ENCODE measurements around the gene PREX1.

Gene PREX1

DNA sequence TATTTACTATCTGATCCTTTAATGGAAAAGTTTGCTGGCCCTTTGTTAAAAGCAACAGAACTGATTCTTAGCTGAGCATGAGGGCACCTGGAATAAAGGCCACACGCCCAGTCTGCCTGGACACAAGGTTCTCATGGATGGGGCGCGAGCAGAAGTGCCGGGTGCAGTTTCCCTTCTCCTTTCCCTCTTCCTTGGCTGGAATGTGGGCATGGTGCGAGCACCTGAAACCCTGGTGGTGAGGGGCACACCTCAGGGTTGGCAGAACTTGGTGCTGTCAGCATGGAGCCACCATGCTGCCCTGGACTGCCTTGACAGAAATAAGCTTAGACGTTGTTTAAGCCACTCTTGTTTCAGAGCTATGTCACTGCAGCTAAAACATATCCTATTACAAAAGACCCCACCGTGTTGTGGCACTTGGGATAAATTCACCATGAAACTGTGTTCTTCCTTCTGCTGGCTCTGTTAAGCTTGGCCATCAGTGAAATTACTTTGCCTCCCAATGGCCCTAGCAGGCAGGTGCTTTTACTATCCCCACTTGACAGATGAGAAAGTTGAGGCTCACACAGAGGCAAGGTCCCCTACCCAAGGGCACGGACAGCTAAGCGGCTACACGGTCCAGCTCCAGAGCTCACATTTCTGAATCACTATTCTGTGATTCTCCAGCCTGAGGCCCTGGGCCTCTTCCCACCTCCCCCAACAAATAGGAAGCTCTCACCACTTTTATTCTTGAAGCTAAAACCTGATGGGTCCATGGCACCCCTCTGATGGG lies 115.9 kb downstream of the PREX1 start:
- no peak for DNase-seq

DNA sequence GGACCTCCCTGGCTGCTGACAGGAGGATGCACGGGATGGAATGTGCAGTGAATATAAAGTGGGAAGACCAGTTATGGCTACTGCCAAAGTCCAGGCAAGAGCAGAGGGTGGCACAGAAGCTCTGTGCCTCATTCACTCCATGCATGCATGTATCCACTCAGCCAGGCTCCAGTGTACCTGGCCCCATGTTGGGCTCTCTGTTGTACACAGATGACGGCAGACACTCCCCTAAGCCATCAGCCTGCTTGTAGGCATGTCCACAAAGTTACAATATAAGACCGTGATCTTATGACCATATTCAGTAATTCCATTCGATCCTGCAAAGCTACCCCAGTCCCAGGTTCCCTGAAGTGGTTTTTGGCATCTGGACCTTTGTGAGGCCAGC lies 116.8 kb downstream of the PREX1 start:
- no peak for DNase-seq

DNA sequence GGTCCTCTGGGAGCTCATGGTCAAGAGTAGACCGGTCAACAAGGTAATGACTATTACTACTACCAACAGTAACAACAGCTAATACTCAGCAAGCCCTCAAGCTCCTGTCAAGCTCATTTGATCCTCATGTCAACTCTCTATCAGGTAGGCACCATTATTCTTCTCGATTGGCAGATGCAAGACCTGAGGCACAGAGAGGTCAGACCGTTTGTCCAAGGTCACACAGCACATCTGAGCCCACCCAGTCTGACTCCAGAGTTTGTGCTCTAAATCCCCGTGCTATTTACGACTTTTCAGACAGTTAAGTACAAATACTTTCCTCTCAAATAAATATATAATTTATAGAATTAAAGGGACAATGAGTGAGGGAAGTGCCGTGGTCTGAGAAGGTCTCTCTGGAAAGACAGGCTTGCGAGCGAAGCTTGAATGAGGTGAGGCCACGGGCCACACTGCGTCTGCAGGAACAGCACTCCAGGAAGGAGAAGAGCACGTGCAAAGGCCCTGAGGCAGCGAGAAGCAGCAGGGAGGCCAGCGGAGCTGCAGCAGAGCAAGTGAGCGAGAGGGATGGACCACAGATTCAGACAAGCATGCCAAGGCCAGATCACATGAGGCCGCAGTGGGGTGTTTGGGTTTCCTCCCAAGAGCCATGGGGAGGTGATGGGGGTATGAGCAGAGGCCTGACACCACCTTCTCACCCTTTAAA lies 117.3 kb downstream of the PREX1 start:
- DNase-seq: no peak

DNA sequence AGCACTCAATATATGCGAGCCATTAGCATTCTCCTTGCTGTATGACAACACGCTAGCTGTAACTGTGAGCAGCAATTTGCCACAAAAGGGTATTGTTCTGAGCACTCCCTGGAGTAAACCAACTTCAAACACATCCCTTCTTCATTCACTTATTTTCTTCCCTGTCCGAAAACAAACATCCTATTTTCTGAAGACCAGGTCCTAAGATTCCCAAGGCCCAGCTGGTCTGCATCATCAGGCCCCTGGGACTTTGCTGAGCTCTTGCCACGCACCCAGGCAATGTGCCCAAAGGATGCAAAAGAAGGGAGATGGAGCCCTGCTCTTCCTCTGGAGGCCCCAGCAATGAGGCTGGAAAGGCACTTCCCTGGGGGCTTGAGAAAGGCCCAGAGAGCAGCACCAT lies 118.1 kb downstream of the PREX1 start:
- no peak for DNase-seq

DNA sequence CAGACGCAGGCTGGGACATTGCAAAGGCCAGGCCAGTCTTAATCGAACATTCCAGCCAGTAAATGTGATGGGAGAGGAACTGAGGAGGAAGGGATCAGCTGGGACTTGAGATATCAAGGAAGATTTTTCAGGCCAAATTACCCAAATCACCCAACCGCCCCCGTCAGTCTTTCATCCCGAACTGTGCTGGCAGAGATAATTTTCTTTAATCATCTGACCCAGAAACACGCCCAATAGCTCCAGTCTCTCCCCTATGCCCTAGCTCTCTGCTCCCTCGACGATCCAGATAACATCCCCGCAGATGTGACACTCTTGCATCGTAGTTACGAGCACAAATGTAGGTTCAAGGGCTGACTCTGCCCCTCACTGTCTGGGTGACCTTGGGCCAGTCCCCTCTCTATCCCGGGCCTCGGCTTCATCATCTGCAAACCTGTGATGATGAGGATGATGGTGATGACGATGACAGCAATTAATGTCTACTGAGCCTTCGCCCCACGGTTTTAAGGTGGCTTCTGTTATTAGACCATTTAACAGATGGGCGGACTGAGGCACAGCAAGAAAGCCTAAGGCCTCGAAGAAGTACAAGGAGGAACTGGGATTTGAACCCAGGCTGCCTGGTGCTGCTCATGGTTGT lies 118.6 kb downstream of the PREX1 start:
- DNase-seq: no peak

DNA sequence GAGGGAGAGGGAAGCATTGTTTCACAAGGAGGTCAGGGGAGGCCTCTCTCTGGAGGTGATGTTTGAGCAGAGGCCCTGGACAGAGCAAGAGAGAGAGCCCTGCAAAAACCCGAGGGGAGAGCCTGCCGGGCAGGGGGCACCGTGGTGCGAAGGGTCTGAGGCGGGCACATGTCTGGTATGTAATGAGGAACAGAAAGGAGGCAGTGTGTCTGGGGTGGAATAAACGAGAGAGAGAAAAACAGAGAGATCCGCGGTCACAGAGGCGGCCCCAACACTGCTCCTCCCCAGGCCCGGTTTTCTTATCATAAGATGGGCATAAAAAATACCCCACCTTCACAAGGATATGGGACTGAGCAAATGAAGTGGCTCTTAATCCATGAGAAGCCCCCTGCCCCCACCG lies 119.2 kb downstream of the PREX1 start:
- DNase-seq: no peak

DNA sequence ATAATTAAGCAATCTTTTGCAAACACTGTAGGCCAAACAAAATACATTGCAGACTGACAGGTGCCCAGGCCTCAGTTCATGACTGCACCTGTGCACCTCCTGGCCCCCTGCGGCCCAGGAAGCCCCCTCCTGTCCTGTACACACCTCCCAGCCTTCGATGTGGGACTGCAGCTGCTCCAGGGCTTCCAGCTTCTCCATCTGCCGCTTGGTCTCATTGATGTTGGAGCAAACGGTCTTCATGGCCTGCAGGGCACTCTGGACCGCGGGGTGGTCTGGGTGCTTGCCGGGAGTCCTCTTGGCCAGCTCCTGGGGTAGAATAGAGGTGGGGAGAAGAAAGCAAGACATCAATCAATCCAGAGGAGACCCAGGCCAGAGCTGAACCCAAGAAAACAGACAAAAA lies 119.7 kb downstream of the PREX1 start:
- no peak for DNase-seq

DNA sequence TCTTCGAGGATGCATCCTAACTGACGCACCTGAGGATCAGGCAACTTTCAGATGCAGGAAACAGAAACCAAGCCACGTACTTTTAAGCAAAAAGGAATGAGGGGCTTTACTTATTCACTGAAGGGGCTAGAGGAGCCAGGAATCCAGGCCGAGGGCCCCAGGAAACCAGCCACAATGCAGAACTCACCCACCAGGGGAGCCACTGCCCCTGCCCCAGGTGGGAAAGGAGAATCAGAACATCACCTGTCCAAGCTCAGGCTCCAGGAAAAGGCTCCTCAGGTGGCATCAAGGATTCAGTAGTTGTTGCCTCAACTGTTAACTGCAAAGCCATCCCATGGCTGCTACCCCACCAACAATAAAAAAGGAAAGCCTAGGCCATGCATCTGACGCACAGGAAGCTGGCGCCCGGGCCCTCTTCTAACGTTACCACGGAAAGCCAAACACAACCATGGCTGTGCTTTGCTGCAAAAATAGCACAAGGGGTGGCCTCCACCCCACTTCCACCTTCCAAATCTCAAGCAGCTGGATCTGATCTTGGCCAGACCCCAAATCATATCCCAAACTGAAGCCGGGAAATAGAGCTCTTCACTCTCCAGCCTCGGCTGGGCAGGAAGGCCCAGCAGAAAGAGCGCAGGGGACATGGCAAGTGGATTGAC lies 121.0 kb downstream of the PREX1 start:
- DNase-seq: no peak

DNA sequence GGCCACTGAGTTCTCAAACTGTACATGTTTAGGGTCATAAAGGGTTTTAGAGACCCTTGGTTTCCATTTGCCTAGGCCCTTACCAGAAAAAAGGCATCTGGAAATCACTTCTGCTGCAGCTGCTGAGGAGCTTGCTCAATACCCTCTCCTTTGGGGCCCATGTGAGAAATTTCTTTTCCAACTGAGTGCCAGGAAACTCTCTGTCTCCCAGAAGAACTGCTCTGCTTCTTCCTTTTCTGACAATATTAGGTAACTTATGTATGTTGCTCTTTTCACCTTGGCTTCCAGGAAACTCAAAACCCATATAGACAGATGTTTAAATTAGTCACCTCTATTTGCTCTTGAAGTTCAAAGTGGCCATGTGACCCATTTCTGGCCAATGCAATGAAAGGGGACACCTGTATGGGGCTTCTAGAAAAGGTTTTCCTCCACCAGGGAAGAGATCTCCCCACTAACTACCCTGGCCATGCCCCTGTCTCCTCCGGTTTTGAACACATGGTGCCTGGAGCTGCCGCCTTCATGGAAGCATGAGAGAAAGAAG lies 121.6 kb downstream of the PREX1 start:
- DNase-seq: no peak

DNA sequence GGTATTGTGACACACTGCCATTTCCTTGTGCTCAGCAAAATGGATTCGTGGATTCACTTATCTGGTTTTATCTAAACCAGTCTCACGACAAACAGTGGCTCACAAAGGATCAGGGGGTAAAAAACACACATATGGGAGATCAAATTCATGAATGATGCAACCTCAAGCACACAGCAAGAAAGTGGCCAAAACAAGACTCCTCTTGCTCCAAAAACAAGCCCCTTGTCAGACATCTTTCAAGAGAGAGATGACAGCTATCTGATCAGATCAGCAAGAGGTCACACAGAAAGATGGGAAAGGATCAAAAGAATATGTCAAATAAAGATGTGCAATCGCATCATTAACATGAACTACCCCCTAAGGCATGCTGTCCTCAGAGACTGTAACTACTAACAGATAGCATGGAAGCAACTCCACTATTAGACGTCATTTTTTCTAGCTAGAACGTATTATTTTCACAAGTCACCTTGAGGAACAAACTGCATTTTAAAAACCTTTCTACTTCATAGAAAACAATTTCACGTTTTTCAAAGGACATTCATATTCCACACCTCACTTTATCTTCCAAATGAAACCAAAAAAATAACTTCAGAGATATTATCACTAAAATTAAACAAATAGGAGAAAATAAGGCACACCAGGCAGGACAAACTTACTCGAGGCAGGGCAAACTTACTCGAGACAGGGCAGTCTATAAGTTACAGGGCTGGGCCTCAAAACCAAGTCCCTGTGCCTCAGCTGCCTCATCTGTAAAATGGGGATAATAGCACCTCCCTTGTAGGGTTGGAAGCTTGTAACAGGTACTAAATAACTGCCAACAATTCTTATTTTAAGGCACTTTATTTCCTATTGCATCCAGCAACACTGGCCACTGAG lies 122.3 kb downstream of the PREX1 start:
- no peak for DNase-seq

DNA sequence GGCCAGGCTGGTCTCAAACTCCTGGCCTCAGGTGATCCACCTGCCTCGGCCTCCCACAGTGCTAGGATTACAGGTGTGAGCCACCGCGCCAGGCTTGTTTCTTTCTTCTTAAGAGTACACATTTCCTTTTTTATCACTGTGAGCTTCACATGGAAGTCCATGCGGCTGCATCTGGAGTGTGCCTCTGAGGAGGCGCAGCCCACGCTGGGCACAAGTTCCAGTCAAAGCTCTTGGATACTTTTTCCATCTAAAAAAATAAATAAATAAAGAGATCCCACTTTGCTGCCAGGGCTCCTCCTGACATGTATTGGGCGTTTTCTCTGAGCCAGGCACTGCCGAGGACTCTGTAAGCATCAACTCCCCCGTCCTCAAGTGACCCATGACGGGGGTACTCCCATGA lies 123.0 kb downstream of the PREX1 start:
- no peak for DNase-seq

DNA sequence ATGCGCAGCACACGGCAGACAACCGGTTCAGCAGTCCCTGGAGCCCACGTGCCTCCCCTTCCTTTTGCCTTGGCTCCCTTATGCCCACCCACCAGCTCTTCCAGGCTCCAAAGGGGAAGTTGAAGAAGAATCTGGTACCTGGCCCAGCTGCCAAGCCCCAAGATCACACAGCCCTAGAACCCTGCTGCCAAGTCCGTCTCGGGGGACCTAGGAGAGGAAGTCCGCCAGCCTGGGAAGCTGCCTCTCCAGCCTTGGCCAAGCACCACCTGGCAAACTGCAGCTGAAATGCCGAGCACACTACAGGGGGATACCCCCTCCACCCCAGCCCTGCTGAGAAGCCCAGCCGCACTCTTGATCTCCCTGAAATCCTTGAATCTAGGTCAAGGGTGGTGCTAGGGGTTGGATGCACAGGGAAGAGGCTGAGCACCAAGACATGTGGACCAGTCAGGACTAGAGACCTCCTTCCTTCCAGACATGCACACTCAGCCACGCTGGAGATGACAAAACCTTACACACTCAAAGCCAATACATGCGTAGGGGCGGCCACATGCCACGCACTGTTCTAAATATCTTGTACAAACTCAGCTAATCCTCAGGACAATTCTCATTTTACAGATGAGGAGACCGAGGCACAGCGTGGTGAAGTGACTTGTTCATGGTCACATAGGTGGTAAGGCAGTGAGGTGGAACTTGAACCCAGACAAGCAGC lies 124.1 kb downstream of the PREX1 start:
- no peak for DNase-seq

DNA sequence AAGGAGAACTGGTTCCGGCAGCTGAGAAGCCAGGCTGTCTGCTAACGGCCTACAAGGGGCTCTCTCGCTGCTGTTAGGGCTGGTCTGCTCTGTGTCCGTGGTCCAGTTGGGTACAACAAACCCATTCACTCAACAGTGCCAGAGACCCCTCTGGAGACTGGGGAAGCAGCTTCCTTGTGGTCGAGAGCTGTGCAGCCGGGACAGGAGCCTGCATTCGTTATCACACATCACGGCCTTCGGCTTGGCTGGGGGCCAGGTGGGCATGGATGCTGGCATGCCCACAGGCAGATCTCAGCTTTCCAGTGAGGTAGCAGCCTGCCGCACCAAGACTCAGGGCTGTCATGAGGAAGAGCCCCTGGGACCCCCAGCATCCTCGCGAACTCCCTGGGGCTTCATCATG lies 124.7 kb downstream of the PREX1 start:
- DNase-seq: no peak

DNA sequence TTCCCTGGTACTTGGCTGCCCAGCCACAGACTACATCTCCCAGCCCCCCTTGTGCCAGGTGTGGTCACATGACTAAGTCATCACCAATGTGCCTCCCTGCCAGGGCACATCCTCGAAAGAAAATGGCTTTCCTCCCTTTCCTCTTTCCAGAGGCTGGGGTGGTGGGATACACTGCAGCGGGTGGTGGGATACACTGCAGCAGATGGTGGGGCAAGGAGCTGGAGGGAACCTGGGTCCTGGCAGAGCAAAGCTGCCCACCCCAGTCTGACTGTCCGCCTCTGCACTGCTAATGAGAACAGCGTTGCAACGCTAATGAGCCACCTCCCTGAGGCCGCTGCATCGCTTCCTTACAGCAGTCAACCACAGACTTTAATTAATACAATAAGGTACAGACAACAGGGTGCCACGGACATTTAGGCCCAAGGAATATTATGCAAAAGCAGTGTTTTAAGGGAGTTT lies 125.3 kb downstream of the PREX1 start:
- no peak for DNase-seq

DNA sequence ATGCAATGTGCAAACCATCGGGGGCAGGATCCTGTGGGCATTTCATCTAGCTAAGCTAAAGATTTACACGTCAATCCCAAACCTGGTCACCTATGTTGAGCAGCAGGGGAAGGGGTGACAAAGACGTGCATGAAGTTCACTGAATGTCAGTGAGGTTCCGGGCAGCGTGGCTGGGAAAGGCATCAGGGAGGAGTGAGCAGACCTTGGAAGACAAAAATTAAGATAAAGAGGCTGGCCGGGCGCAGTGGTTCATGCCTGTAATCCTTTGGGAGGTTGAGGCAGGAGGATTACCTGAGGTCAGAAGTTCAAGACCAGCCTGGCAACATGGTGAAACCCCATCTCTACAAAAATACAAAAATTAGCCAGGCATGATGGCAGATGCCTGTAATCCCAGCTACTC lies 126.1 kb downstream of the PREX1 start:
- DNase-seq: no peak

DNA sequence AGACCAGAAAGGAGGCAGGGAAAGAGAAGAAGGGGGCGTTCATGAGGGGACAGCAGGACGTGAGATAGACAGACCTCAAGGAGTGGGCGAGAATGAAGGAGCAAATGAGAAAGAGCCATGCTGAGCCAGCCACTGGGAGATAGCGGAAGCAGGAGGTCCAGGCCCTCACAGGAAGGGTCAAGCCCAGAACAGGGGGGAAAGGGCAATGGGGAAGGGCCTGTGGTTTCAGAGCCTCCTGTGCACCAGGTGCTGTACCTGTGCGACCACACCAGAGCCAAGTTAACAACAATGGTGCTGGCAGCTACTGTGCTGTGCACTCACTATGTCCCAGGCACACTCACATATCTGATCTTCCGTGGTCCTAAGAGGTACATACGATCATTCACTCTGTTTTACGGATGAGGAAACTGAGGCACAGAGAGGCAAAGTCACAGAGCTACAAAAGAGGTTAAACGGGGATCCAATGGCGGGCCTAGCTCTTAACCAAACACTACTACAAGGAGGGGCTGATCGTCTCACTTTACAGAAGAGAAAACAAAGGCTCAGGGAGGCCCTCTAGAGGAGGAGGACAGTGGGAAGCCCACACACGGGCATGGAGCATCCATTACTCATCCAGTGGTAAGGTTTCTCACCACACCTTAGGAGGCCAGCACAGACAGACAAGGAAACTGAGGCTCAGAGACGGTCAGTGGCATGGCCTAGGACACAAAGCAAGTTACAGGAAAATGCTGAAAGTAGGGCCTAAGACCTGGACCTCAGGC lies 129.1 kb downstream of the PREX1 start:
- no peak for DNase-seq

DNA sequence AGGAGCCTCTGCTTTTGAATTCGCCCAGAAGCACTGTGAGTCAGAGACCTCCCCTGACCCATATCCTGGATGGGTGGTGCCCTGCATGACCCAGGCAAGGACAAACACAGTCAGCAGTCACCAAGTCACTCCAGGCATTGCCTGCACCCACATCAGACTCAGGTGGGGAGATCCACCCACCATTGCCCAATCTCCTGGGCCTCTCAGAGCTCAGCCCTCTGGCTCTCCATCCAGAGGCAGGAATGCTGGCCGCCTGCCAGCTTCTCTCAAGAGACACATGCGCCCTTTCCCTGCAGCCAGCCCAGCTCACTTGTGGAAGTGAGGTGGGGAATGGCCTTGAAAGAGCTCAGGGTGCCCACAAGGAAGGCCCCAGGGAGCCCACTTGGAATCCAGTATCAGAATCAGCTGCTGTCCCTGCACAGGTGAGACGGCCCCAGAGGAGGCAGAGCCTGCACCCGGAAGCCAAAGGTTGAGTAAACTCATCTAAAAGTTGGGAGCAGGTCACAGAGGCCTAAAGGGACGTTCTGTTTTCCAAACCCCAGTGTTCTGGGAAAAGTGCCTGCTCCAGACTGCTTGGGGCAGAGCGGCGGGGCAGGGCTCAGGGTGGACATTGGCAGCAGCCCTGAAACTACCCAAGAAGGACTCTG lies 129.8 kb downstream of the PREX1 start:
- no peak for DNase-seq

DNA sequence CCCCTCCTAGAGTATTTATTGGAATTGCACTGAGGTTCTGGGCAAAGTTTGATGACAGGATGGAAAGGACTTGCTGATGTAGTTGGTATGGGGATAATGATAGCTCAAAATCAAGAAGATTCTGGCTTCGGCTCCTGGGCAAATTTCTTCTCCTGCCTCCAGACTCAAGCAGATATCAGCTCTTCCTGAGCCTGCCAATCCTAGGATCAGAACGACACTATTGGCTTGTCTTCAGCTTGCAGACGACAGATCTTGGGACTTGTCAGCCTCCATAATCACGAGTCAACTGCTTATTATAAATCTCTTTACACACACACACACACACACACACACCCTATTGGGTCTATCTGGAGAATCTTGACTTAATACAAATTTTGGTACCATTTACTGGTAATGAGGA lies 131.1 kb downstream of the PREX1 start:
- no peak for DNase-seq

DNA sequence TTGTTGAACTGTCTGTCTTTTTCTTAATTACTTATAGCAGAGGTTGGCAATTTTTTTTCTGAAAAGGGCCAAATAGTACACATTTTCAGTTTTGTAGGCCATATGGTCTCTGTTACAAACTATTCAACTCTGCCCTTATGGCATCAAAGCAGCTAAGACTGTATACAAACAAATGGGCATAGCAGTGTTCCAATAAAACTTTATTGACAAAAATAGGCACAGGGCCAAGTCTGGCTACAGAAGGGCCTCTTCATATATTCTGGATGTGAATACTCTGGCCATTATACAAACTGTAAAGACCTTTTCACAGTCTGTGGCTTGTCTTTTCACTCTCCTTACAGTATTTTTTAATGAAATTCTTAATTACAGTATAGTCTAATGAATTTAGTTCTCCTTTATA lies 132.1 kb downstream of the PREX1 start:
- no peak for DNase-seq

DNA sequence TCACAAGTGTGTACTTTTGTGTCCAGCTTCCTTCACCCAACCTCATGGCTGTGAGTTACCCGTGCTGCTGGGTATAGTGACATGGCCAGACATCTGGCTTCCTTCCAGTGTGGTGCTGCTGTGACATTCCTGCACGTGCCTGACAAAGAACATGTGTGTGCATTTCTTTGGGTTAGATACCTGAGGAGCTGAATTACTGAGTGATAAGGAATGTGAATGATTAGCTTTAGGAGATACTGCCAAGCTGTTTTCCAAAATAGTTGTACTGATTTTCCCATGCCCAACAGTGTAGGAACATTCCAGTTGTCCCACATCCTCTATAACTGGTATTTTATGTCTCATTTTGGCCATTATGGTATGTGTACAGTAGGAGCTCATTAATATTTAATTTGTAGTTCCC lies 132.5 kb downstream of the PREX1 start:
- DNase-seq: no peak
